Left hindlimb (tissue), 1 donor: Measurements from ENCODE around the gene GSDME.

Experiments used
- DNase-seq: peaks from one replicate; pipeline ENCODE4 v3.0.0-alpha.2; 2018

GSDME gene

GRCh38 chr7:24769014-24769830 lies 12.0 kb upstream of the GSDME start:
- no peak for DNase-seq

DNA sequence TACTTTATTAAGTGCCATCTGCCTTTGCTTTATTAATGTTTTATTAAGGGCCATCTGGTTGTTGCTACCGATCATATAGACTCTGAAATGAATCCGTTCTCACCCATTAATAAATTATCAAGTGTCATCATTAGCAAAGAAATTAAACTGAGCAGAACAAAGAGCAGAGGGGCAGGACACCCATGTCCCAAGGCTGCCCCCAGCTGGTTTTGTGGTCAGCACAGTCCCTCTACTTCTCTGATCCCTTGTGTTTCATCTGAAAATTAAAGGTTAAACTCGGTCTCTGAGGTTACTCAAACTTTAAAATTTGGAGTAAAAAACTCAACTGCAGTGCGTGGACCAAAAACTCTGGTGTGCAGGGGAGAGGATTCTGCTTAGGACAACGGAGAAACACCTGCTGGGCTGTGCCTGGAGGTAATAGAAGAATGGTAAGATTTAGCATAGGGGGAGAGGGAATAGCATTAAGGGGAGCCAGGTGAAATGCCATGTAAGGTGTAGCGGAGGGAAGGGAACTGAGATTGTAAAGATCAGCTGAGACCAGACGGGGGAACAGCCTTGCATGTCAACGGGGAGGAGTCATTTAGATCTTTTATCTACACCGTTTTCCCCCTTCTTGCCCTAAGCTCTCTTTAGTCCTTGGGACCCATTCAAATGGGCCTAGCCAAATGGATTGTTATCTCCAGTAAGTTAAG lies 10.8 kb upstream of the GSDME start:
- DNase-seq = no peak

DNA sequence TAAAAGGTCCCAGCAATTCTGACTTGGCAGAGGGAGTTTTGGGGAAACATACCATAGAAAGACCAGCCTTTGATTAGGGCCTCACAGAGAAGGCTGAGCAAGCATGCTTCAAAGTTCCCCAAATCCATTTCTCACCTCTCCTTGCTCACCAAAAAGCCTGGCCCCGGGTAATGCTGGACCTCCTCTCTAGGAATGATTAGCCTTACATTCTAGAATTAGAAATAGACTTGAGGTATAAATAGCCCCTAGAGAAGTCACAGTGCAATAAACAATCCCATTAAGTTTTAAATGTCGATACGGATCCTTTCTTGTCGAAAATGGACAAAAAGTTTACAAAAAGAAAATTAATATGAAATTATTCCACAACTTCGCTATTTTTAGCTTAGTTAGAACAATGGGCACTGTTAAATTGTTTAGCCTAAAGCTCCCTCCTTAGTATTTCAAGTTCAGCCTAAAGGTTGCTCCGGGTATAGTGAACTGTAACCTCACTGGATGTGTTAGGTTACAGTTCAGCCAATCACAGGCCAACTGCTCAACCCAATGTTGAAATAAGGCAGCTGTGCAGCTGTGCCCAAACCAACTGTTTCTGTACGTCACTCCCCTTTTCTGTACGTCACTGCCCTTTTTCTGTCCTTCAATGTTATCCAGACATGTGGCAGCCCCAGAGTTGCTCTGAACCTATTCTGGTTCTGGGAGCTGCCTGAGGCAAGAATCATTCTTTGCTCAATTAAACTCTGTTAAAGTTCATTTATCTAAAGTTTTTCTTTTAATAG lies 7.9 kb upstream of the GSDME start:
- DNase-seq = no peak

- no peak for DNase-seq
Measured at GRCh38 chr7:24764011-24764410, 6.7 kb upstream of the GSDME start.

GRCh38 chr7:24763303-24763901 lies 6.1 kb upstream of the GSDME start:
- no peak for DNase-seq

- DNase-seq = no peak
Measured at GRCh38 chr7:24762771-24763170, 5.5 kb upstream of the GSDME start.

DNA sequence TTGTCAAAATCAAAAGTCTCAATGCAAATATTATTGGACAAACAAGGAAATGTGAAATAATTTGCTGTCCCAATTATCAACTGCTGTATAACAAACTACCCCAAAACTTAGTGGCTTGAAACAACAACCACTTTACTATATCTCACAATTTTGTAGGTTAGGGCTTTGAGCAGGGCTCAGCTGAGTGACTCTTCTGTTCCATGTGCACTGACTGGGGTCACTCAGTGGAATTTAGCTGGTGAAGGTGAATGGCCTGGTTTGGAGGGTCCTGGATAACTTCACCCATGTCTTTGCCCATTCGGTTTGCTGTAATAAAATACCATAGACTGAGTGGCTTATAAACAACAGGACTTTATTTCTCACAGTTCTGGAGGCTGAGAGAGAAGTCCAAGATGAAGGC lies 3.7 kb upstream of the GSDME start:
- DNase-seq = no peak

DNA sequence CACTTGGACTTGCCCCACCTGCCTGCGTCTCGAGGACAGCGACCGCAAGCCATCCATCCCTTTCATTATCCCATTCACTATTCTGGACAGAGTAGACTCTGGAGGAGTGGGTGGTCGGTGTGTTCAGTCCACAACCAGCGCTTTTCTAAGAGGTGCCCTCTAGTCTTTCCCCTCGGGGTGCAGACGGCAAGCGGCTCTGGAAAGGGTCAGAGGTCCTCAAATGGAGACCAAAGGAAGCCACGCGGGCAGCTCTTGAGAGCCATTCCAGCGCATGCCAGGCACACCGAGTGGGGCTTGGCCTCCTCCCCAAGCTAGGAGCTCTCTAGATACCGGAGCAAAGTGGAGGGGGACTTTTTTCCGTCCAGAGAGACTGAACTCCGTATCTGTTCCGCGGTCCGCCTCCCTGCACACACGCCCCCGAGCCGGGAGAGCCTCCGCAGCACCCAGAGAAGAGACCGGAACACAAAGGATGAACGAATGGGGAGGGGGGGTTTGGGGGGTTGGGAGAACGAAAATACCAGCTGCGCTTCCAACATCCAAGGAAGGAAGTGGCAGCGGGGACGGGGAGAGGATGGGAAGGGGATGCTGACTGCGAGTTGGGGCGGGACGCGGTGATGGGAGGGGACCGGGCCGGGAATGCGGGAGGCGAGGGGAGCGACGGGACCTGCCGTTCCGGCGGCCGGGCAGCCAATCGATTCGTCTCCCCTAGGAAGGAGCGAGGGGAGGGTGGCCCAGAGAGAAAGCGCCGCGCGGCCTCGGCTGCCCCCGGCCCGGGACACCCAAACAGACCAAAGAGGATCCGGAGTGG lies 515 bp downstream of the GSDME start:
- DNase-seq = peak; percentile 78

DNA sequence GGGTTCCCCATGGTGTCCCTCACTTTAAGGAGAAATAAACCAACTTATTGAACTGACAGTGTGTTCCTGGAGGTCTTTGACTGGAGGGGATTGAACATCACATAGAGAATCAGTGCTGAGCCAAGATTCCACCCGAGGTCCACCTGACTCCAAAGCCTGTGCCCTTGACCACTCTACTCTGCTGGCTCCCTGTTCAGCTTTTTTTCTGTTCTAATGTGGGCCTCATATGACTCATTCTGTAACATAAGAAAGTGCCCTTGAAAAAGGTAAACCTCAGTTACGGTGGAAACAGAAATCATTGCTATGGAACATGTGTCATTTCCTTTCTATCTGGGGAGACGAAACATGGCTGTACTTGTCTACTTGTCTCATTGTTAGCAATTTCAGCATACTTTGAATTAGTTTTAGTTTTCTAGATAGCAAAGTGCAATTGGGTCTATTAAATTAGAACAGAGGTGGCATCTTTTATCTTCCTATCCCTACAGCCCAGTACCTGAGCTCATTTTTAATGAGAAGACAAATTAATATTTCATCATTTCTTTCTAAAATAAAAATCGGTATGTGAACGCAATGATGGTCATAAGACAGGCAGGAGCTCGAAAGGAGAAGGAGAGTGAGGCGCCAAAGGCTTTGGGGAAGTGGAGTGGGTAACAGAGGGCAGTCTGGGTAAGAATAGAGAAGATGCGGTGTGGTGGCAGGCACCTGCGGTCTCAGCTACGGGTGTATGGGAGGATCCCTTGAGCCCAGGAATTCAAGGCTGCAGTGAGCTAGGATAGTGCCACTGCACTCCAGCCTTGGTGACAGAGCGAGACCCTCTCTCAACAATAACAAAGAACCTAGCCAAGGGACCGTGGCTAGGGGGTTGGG lies 1.5 kb downstream of the GSDME start:
- no peak for DNase-seq

DNA sequence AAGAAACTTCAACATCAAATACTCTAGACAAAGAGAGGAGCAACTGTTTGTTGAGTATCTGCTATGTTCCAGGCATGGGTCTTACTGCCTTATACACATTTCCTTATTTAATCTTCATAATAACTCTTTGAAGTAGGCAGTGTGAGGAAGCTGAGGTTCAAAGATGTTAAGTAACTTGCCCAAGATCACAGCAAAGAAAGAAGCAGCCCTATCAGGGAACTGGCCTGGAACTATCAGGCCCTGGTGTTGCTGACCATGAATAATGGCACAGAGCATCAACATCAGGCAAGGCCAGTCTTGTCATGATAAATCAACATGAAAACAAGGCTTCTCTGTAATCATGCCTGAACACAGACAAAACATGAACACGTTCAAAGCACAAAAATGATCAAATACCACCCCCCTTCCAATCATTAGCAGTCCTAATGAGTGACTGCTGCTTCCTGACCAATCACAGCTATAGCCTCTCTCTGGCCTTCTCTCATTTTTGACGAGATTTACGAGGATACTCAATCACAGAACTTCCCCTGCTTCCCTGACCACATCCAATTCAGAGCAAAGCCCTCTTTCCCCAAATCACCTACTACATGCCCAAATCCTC lies 2.3 kb downstream of the GSDME start:
- DNase-seq = no peak

GRCh38 chr7:24752073-24752800 lies 5.0 kb downstream of the GSDME start:
- DNase-seq = no peak

DNA sequence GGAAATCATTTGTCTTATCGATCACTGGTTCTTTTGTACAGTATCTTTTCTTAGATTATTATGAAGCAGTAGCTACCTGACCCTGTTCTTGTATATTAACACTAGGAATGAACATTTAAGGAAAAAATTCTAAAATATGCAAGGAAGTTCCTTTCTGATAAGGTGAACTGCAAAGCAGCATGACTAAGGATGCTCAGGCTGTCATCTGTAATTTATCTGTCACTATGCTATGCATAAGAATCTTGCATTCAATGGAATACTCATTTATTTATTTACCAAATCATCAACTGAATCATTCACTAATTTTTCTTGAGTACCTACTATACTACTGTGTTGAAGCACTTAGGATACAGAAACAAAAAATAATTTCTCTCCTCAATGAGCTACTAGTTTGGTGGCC lies 5.8 kb downstream of the GSDME start:
- DNase-seq = no peak

GRCh38 chr7:24750441-24751055 lies 6.7 kb downstream of the GSDME start:
- DNase-seq = no peak

- no peak for DNase-seq
Measured at GRCh38 chr7:24748521-24748920, 8.7 kb downstream of the GSDME start.

- DNase-seq = no peak
Measured at GRCh38 chr7:24745355-24745754, 11.9 kb downstream of the GSDME start.

DNA sequence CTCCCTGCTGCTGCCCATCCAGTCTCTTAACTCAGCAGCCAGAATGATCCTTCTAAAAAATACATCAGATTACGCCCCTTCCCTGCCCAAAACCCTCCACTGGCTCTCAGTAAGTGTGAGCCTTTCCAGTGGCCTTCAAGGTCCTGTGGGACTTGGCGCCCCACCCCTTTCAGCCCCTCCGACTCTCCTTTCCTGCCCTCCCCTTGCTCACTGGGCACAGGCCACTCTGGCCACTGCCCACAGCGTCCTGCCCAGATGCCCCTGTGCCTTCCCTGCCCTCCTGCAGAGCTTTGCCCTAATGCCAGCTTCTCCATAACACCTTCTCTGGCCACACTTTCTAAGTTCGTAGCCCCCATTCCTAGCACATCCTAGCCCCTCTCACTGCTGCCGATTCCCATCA lies 13.8 kb downstream of the GSDME start:
- DNase-seq = no peak

DNA sequence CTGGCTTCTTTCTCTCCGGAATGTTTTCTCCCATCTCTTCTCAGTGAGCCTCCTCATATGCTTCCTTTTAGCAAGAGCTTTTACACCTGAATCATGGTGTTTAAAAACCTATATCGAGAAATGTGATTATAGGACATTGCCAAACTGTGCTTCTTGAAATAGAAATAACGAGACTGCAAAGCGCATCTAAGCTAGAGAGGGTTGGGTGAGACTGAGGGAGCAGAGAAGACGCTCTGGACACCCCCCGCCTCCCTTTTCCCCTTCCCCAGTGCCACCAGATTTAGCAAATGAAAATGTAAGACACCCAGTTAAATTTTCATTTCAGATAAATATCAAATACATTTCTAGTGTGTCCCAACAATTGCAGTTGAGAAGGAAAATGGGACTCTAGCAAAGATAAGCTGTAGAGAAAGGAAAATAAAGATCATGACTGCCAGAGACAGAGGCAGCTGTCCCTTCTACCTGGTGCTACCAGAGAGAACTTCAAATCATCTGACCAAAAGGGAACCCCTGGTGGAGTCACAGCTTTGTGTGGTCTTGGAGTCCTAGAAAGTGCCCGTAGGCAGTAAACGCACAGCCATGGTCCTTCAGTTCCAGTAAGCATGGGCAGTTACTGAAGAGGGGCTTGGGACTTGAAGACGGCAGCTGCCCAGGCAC lies 14.6 kb downstream of the GSDME start:
- no peak for DNase-seq

DNA sequence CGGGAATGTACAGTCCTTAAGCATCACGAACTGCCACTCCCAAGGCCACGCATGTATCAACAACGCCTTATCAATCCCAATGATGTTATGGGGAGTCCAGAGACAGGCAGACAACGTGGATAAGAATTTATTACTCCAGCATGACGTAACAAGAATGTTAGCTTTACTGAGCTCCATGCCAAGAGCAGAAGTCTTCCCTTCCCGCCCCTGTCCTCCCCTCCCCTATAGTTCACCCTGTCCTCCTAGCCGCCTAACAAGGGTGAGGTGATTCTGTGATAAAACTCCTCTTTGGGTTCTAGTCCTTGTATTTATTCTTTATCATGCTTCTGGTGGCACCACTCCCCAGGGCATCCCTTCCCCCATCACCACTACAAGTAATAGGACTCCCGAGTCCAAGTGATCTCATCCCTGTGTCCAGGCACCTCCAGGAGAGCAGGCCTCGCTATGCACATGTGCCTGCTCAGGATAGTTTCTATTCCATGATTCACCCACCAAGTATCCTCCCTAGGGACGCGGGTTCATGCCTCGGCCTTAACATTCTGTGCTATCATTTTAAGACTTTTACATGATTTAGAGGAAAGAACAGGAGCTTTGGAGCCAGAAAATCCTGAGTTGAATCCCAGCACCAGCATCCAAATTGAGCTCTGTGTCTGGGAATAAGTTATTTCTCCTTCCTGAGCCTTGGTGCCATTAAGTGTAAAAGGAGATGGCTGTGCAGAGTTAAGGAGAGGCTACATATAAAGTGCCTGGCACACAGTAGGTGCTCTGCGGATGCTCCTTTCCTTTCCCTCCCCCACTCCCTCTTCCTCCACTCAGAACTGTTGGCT lies 15.4 kb downstream of the GSDME start:
- DNase-seq = no peak
